Upper lobe of left lung (tissue), 4 donors: ENCODE results near the gene EIF4G3.
"Not testable (repeated sequence)": the region's sequence is repeated elsewhere in the genome, so short reads cannot be mapped to it uniquely, and the experiment has no call there.

Source experiments
- CTCF ChIP-seq, 6 experiments: fragments of 450-650 bp in 4 of 6; fragments of 200-600 bp in 2 of 6; sonication (generic) in 2 of 6; IDR thresholded peaks; one replicate each; pipeline ENCODE4 v1.5.1; 2016 to 2019; ENCODE audit warnings: antibody characterized with exemption in 6 of 6
- EP300 ChIP-seq, 4 donors: sonication (generic); formaldehyde crosslinking; IDR thresholded peaks; one replicate each; pipeline ENCODE4 v1.5.1; 2017; ENCODE audit warnings: antibody characterized with exemption in 4 of 4, control low read depth in 2 of 4
- POLR2A ChIP-seq, 4 donors: fragments of 450-650 bp; IDR thresholded peaks; one replicate each; pipeline ENCODE4 v1.5.1; 2016 to 2017; ENCODE audit warnings: antibody characterized with exemption in 4 of 4, mild to moderate bottlenecking in 2 of 4

GRCh38 chr1:21136344-21136743 is 40.4 kb downstream of the EIF4G3 start:
- TF ChIP-seq POLR2A, CTCF, EP300 (IDR thresholded peaks at IDR 0.05): not testable (repeated sequence)
